ENCODE measurements around the gene GPC5.

- TF ChIP-seq, protein P1, sequence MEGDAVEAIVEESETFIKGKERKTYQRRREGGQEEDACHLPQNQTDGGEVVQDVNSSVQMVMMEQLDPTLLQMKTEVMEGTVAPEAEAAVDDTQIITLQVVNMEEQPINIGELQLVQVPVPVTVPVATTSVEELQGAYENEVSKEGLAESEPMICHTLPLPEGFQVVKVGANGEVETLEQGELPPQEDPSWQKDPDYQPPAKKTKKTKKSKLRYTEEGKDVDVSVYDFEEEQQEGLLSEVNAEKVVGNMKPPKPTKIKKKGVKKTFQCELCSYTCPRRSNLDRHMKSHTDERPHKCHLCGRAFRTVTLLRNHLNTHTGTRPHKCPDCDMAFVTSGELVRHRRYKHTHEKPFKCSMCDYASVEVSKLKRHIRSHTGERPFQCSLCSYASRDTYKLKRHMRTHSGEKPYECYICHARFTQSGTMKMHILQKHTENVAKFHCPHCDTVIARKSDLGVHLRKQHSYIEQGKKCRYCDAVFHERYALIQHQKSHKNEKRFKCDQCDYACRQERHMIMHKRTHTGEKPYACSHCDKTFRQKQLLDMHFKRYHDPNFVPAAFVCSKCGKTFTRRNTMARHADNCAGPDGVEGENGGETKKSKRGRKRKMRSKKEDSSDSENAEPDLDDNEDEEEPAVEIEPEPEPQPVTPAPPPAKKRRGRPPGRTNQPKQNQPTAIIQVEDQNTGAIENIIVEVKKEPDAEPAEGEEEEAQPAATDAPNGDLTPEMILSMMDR (IDR thresholded peaks at IDR 0.05), result no peak
- no peak for TF ChIP-seq POLR2A (IDR thresholded peaks at IDR 0.05)
Measured at GRCh38 chr13:92781965-92782690, 1383.7 kb downstream of the GPC5 start.
